ENCODE data around the gene ETV3L.
A peak's percentile ranks its signal among the peaks of the same experiment; 100 is the strongest.

ETV3L gene

DNA sequence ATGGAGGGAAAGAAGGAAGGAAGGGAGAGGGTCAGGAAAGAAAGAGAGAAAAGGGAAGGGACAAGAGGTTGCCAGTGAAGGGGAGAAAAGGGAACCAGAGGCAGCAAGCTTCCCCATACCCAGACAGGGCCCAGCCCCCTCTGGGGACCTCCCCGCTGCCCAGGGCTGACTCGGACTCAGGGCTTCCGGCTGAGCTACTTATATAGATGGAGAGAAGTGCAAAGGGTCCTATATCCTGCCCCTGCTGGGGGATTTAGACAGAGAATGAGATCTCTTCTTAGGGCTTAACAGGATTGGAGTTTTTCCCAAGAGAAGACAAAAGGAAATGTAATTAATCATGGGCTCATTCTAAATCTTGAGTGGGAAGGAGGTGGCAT is at the start of gene ETV3L:
Gene ETV3L (minus strand): TSS at position 176 of the 377 bp plus-strand sequence. CDS start 285 bp downstream, outside the sequence.
- no peak for DNase-seq

DNA sequence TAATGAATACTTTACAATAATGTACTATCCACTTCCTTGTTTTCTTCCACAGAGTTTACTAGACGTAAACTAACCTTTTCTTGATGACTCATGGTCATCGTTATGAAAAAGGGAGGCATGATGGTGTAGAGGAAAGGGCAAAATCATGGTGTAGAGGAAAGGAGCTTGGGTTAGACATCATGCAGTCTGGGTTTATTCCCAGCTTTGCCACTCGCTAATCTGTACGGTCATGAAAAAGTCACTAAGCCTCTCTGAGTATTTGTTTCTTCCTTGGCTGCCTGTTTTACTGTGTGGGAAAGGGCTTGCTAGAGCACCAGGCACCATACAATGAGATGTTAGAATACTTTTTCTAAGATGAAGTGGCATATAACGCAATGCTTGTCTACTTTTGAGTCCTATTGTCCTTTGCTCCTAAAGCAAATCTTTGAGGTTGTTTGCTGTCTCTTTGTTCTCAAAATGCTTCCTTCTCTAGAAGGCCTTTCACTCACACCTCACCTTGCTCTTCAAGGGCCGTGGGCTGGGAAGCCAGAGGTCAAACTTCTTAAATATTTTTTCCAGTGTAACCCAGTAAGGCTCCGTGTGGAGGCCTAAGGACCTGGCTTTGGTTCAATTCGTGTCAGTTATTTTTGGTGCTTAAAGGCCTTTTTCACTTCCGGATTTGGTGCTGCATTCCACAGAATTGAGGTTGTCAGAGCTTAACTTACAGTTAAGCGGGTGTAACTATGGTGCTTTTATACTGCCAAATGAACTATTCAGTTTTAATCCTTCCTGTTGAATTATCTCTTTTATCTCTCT is 48.5 kb upstream of the ETV3L start:
- no peak for DNase-seq

DNA sequence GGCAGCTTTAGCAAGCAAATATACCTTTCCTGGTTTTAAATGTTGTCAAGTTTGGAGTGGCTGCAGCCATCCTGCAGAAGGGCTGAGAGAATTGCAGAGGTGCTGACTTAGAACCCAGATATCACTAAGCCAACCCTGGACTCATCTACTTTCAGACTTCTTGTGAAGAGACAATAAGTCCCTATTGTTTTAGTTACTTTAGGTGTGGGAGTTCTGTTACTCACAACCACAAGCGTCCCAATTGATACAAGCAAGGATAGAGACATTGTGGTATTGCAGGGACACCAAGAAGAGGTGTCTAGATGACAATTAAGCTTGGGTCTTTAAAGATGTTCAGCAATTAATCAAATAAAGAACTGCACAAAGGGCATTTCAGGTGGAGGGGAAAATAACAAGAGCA is 47.4 kb upstream of the ETV3L start:
- no peak for DNase-seq

DNA sequence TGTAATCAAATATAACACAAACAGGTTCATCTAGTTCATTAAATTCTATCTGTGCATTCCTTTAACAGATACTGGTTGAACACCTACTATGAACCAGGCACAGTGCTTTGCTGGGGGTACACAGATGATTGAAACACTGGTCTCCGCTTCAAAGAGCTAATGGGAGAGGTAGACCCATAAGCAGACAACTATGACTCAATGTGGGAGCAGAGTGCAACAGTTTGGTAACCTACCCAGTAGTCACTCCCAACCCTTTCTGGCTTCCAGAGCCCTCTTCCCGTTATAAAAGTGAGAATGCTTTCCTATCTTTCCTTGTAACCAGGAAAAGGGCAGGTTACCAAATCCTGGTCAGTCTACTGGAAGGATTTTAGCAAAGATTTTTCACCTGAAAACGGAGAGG is 46.6 kb upstream of the ETV3L start:
- DNase-seq: no peak

DNA sequence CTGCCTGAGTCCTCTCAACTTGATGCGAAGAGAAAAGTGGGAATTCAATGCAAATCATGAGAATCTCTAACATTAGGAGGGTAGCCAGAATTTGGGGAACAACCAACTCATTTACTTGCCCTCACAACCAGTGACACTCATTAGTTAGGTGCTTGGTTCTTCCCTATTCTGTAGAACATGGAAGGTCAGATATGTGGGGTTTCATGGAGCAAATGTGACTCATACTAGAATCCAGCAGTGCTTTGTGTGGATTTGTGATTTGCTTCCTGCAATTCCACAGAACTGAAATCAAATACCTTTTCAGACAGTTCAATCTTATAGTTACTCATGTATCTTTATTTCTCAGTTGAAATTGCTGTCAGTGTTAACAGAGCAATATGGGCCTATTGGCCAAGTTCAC is 45.5 kb upstream of the ETV3L start:
- no peak for DNase-seq

DNA sequence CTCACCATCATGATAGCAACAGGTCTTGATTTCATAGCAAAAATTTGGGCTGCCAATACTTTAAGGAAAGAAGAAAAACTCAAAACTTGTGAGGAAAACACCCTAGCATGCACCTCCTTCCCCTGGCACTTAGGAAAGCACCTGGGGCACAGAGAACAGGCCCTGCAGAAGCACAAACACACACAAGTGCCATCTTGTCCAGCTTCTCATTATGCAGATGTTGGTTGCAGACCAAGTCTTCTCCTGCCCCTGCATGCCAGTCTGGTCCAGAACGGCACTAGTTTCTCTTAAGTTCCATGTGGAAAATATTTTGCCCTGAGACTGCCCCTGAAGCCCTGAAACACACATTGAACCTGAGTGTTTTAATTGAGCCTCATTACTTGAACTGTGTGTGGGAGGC is 44.9 kb upstream of the ETV3L start:
- no peak for DNase-seq

DNA sequence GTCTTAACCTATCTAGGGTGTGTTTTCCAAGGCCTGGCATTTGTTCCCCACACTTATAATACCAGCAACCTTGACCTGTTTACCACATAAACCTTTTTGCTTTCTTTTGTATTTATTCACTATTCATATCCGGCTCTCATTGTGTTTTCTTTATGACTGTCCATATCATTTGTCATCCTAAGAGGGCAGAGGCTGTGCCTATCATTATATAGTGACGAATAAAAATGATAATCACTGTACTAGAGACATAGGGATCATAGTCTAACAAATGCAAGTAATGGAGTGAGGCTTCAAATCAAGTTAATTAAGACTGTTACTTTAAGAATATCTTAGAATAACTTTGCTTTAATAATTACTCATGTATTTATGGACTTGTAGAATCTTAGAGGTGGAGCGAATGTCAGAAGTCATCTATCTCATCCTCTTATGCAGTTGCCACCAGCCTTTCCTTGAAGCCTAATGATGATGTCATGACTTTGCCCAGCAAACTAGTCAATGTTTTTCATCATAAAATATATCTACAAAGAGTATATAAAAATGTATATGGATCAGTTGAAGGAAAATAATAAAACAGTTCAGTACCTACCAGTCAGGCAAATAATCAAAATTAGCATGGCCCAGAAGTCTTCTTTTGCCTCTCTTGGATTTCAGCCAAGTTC is 43.3 kb upstream of the ETV3L start:
- no peak for DNase-seq

DNA sequence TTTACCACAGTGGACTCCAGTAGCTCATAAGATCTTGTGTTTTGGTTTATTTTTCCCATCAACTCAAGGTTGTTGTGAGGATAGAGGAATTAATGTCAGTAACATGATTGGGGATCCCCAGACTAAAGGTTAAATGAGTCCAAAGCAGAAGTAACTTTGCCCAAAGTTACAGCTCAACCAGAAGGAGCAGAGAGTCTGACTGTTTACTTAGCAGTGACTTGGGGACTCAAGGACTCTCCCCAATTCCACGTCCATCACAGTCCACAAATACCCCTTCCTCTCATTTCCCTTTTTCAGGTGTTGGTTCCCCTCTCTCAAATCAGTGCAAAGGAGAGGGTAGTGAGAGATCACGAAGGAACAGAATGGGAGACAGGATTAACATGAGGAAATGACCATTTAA is 42.6 kb upstream of the ETV3L start:
- no peak for DNase-seq

DNA sequence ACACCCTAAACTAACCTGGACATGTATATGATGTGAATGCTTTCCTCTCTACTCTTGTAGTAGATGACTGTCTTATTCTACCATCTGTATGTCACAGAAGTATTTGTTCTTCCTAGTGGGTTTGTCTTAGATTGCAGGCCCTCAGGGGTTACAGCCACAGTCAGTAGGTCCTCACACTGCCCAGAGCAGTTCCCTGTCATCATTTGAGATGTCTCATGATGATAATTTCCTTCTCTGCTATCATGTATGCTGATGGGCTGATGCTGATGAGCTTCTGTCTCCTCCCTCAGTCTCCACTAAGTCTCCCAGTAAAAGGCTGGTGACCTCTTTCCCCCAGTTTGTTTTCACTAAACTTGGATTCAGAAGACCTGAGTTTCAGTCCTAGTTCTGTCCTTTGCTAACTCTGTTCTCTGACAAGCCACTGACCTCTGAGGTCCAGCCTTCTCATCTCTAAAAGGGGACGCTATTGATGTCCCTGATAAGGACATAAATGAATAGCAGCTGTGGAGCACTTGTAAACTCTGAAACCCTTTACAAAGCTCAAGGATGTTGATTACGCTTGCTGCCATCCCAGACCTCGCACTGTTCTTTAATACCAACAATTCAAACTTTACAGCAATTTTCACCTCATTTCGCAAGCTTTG is 41.7 kb upstream of the ETV3L start:
- no peak for DNase-seq

DNA sequence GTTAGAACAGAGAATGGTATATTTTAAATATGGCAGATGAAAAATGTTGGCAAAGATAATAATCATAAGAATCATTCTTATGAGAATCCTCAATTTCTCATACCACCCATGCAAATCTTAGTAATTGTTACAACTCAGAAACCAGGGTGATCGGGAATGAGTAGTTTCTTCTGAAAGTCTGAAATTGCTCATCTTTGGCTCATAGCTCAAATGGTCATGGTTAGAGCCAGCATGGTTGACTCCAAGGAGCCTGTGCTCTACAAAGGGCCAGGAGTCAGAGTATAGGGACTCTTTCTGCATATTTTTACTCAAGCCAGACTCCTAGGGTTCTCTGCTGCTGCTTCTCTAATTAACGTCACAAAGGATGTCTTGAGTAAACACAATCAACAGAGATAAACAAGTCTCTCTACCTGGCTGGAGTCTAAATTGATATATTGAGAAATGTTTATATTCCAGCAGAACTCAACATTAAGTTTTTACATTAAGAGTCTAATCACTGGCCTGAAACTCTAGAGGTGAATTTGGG is 40.5 kb upstream of the ETV3L start:
- DNase-seq: peak; percentile 45

DNA sequence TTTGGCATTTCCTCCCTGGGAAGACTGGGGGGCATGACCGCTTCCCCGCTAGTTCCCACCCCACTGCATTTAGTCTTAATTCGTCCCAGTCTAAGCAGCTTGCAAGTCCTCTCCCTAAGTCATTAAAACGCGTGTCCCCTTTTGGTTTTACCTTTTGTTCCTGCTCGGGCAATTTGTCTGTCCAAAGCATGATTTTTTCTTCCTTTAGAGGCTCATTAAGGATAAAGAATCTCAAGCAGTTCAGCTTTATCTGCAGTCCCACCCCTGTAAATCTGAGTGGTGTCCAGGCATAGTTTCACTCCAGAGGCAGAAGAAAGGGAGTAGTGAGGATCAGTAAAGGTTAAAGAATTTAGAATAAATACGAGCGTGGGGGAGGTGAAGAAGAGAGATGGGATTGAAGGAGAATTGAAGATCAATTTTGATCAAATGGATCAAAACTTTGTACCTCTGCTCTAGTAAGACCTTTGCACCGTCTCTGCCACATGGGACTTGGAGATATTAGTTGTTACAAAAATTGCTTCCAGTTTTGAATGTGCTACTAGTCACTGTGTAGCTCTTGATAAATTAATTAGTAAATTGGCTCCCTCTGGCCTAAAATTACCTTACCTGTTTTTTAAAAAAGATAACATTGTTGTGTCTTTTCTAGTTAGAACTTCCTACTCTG is 39.6 kb upstream of the ETV3L start:
- no peak for DNase-seq

DNA sequence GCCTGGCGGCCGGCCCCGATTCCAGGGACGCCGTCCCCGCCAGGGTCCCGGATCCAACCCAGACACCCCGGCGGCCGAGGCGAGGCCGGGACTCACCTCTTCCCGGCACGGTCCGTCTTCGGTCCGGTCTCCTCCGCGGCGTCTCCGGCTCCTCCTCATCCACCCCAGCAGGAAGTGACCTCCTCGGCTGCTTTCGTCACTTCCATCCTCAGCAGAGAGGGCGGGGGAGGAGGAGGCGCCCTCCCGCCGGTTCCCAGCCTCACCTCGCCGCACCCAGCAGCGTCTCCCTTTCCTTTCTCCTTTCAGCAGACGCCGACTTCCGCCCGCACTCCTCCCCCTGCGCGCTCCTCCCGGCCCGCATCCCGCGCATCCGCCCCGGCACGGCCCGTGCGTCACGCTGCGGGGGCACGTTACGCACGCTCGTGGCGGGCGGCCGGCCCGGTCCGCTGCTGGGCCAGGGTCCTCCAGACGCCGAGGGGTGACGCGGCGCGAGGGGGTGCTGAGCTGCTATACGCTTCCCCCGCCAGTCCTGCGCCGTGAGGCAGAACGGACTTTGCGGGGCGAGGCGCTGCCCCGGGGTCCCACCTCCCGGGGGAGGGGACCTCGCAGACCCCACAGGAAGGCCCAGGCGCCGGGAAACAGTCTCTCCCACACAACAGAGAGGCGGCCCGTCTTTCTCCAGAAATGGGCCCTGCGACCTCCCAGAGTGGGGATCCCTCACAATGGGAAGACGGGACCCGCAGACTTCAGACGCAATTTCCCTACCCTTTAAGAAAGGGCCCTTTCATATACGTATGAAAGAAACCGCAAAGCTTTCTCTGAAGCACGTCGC is 38.8 kb upstream of the ETV3L start, which contains the start of gene ETV3:
Gene ETV3 (minus strand): TSS at position 176 of the 832 bp plus-strand sequence. CDS start 2,043 bp downstream, outside the sequence.
- DNase-seq: peak; percentile 92

DNA sequence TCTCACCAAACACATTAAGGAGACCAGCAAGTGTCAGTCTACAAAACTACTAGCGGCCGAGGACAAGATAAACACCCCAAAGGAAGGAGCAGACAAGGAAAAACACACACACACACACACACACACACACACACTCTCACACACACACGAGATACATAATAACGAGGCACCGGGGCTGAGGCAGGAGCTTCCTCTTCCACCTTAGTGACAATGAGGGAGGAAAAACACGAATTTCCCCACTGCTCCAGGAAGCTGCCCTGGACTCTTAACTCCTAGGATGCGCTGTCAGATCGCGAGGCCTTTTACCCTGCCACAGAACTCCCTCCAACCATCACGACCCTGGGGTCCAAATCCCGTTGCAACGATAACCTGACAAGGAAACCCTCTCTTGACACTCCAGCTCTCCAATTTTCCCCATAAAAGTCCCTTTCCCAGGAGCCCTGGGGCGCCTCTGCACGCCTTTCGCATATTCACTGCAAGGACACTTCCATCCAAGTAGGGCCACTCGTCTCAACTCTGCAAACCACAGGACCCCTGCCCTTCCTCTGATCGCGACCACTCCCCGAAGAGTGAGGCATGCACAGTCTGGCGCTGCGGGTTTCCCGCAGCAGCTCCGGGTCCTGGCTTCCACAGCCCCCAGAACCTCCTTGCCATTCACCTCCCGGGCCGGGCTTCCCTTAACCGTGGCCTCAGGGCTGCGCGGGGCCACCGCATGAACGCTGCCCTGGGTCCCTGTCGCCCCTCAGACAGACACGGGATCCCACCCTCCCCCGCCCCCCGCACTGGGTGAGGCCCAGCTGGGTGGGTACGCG is 38.0 kb upstream of the ETV3L start:
- DNase-seq: no peak

DNA sequence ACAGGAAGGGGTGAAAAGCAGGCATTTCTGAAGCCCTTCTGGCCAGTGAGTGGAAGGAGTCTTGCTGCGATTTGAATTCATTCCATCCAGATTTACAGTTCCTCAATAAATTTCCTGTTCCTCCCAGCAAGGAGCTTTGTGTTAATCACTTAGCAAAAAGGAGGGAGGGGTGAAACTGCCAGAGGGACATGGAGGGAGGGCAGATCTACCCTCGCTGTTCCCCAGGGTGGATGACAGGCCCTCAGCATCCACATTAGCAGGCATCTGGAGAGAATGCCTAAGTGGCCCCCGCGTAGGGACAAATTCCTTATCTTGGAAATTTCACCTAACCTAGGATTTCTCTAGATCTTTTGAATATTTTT is 37.4 kb upstream of the ETV3L start:
- DNase-seq: no peak

DNA sequence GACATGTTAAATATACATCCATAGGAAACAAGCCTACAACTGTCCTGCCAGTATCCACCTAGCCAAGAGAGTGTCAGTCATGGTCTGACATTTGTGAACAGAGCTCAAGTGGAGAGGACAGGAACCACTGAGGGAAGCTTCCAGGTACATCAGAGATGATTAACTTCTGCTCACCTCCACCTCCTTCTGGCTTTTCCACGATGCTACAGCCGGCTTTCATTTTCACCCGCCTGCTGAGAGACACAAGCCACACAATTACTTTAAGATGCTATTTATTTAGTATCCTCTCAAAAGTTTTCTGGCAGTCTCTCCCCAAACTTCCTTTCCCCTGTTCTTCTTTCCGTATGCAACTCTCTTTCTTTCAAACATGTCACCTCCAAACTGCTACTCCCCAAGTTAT is 36.5 kb upstream of the ETV3L start:
- no peak for DNase-seq

DNA sequence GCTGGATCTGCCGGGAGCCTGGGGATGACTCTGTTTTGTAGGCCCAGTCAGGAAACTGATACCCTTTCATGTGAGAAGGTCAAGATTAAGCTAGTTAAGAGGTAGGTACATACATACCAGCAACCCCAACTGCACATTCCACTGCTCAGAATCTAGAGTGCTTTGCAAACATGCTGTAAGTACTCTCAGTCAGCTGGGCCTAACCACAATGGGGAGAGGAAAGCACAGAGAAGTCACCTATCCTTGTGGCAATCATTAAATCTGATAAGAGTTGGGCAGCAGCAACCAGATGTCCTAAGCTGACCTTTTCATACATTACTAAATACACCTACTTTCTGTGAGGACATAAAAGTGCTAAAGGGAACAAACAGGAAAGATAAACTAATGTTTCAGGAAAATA is 36.0 kb upstream of the ETV3L start:
- no peak for DNase-seq

DNA sequence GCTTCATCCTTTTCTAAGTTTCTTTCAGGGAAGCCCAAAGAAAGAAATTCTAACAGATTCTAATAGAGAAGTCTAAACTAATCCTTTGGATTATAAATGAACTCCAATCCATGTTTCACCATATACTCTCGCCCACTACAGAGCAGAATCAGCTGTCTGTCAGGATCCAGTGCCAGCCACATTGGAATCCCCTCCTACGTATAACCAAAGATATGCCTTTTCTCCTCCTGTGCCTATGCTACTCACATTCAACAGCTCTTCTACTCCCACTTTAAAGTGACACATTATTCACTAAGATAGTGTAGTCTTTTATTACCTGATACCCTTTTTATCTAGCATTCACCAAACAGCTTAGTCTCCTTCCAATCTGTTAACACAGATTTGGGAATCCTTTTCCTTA is 35.5 kb upstream of the ETV3L start:
- DNase-seq: no peak

DNA sequence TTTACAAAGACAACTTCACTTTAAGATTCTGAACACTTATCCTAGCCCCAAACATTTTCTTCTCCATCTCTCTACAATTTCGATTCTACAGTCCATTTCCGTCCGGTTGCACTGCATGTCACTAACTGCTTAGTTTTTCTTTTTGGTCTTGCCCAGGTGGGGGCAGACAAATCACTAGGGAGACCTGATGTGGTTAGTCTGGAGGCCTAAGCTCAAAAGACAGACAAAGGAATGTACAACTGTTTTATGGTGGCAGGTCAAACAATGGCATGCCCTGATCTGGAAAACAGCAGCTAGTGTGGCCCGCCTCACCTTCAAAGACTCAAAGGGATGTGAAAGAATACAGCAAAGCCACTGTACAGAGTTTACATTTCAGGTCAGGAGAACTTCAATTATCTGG is 34.8 kb upstream of the ETV3L start:
- DNase-seq: no peak

DNA sequence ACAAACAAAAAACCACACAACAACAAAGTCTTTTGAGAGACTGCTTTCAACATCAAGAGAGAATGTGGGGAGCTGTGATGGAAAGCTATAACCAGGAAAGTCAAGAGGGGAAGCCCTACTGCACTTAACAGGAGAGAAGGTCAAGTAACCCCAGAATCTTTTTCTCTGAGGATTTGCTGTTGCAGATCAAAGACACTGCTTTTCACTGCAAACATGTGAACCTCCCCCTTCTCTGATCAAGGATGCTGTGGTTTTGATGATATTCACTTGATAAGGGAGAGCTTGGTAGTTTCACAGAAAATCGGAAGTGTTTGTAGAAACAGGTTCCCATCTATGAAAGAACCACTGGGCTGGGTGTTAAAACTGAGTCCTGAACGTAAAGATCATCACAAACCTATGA is 33.8 kb upstream of the ETV3L start:
- DNase-seq: no peak

DNA sequence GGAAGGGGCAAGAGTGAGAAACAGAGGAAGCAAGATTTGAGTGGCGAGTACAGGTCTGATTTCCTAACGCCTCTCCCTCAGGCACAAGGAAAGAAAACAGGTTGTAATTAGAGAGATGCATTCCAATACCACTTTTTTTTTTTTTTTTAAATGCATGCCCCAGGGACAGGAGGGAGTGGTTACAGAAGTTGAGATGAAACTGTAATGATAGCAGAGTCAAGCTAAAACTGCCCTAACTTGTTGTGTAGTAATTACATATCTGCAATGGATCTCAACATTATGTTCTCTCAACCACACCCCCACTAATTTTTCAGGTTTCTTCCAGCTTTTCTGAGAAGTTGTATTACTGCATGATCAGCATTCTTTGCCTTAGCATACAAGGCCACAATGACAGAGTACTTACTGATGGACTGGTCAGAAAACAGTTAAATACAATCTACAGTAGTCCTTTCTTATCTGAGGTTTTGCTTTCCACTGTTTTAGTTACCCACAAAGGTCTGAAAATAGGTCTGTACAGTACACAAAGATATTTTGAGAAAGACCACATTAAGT is 33.1 kb upstream of the ETV3L start:
- no peak for DNase-seq

DNA sequence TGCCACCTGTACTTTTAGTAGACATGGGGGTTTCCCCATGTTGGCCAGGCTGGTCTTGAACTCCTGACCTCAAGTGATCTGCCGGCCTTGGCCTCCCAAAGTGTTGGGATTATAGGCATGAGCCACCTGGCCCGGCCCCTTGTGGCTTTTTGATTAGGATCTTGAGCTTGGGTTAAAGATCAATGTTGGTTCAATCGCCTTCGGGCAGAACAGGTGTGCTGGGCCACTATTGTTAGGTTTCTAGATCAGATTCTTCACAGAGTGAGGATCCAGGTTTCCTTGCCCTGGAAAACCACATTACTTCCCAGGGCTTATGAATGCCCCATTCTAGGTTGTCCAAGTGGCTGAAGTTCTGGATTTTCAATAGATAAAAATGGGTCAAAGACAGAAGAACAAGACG is 32.5 kb upstream of the ETV3L start:
- no peak for DNase-seq

Measured in stimulated activated CD4-positive, alpha-beta T cell treated with anti-CD3 and anti-CD28 coated beads, Interleukin-15, amount 100 ng/mL, for 24 hours (primary cell).